SK-N-SH (cell line): ENCODE measurements around the gene PIGP. TPM values are rescaled to one million over a fixed set of nuclear protein-coding genes. Genes with fewer than 3 reads are reported as not detected.

ENCODE experiments used
- CTCF ChIA-PET: fragments of 300-600, 350-600 bp; formaldehyde crosslinking; extraction: SDS; loops from one replicate; lab custom pipeline; 2021; lab: Yijun Ruan, JAX
- POLR2A ChIA-PET: fragments of 350-600 bp; sonication (Branson Sonifier 250); formaldehyde crosslinking; extraction: SDS; loops from one replicate; lab custom pipeline; 2020; ENCODE audit warnings: antibody characterized with exemption, inconsistent platforms; lab: Yijun Ruan, JAX
- DNase-seq: peaks from one replicate; pipeline ENCODE4 v3.0.0; 2012
- H2AFZ ChIP-seq: fragments of 200-600 bp; sonication (generic); 2 replicates; pipeline ENCODE4 v1.8.1; 2016; ENCODE audit warnings: antibody characterized with exemption, mild to moderate bottlenecking, low read depth
- H3F3A ChIP-seq: fragments of 200-600 bp; sonication (generic); replicated peaks from 2 replicates; pipeline ENCODE3; 2016; ENCODE audit warnings: antibody characterized with exemption, mild to moderate bottlenecking; ENCODE audit not compliant: insufficient read depth
- H3K27ac ChIP-seq, 2 experiments: fragments of 200-500 bp in 1 of 2; fragments of 200-600 bp in 1 of 2; sonication (Bioruptor generic) in 1 of 2; sonication (generic), shearing (Covaris generic) in 1 of 2; 2 replicates each; pipeline versions ENCODE4 v1.5.1 to v1.6.1; 2014 to 2016; ENCODE audit warnings: low read depth in 2 of 2, inconsistent platforms in 1 of 2, low read length in 1 of 2, mild to moderate bottlenecking in 1 of 2, mixed read lengths in 1 of 2
- H3K27me3 ChIP-seq: fragments of 200-600 bp; sonication (generic), shearing (Covaris generic); 2 replicates; pipeline ENCODE4 v1.6.1; 2016; ENCODE audit warnings: mixed run types; ENCODE audit not compliant: insufficient read depth
- H3K36me3 ChIP-seq, 2 experiments: fragments of 200-500 bp in 1 of 2; fragments of 200-600 bp in 1 of 2; sonication (Bioruptor generic) in 1 of 2; sonication (generic) in 1 of 2; replicated peaks in 1 of 2; 2 replicates each; pipeline versions ENCODE3 to v1.5.1; 2014 to 2016; ENCODE audit warnings: low read length in 1 of 2, mild to moderate bottlenecking in 1 of 2; ENCODE audit not compliant: insufficient read depth in 2 of 2, control insufficient read depth in 1 of 2
- H3K4me1 ChIP-seq, 2 experiments: fragments of 200-500 bp in 1 of 2; fragments of 200-600 bp in 1 of 2; sonication (Bioruptor generic) in 1 of 2; sonication (generic), shearing (Covaris generic) in 1 of 2; 2 replicates each; pipeline versions ENCODE4 v1.5.1 to v1.6.1; 2014 to 2016; ENCODE audit warnings: low read depth in 1 of 2, low read length in 1 of 2, mixed run types in 1 of 2; ENCODE audit not compliant: insufficient read depth in 2 of 2, control insufficient read depth in 1 of 2
- H3K4me2 ChIP-seq: fragments of 200-600 bp; sonication (generic), shearing (Covaris generic); 2 replicates; pipeline ENCODE4 v1.6.1; 2017; ENCODE audit warnings: mixed run types
- H3K4me3 ChIP-seq, 2 experiments: fragments of 200-500 bp in 1 of 2; fragments of 200-600 bp in 1 of 2; sonication (Bioruptor generic) in 1 of 2; sonication (generic), shearing (Covaris generic) in 1 of 2; 2 replicates each; pipeline versions ENCODE4 v1.5.1 to v1.8.1; 2014 to 2016; ENCODE audit warnings: low read depth in 2 of 2, inconsistent platforms in 1 of 2, low read length in 1 of 2, mild to moderate bottlenecking in 1 of 2, mixed read lengths in 1 of 2, moderate library complexity in 1 of 2
- H3K79me2 ChIP-seq: fragments of 200-600 bp; sonication (generic); 2 replicates; pipeline ENCODE4 v1.8.1; 2017; ENCODE audit warnings: mild to moderate bottlenecking; ENCODE audit not compliant: insufficient read depth
- H3K9ac ChIP-seq: fragments of 200-600 bp; sonication (generic); 2 replicates; pipeline ENCODE4 v1.6.1; 2017; ENCODE audit warnings: mixed run types
- H3K9me2 ChIP-seq: fragments of 200-600 bp; sonication (generic); 2 replicates; pipeline ENCODE4 v1.6.1; 2017; ENCODE audit warnings: mixed run types
- H3K9me3 ChIP-seq: fragments of 200-600 bp; sonication (generic); 2 replicates; pipeline ENCODE4 v1.6.1; 2017; ENCODE audit warnings: mixed run types, mild to moderate bottlenecking, moderate library complexity
- H4K20me1 ChIP-seq: fragments of 200-600 bp; sonication (generic); 2 replicates; pipeline ENCODE4 v1.6.1; 2017; ENCODE audit warnings: mild to moderate bottlenecking, mixed run types; ENCODE audit not compliant: insufficient read depth
- ELF1 ChIP-seq: IDR thresholded peaks from 2 replicates; pipeline ENCODE4 v1.4.0; 2012
- FOSL2 ChIP-seq: IDR thresholded peaks from 2 replicates; pipeline ENCODE4 v1.4.0; 2012; ENCODE audit warnings: low read depth, mild to moderate bottlenecking, moderate library complexity, borderline replicate concordance
- FOXM1 ChIP-seq: IDR thresholded peaks from 2 replicates; pipeline ENCODE4 v1.4.0; 2012; ENCODE audit warnings: low read depth, mild to moderate bottlenecking
- GATA2 ChIP-seq: sonication (generic); formaldehyde crosslinking; IDR thresholded peaks from 2 replicates; pipeline ENCODE4 v1.5.0; 2020; ENCODE audit warnings: mild to moderate bottlenecking, missing genetic modification reagents
- MEF2A ChIP-seq: IDR thresholded peaks from 2 replicates; pipeline ENCODE4 v1.4.0; 2012; ENCODE audit warnings: low read depth, borderline replicate concordance
- MXI1 ChIP-seq: IDR thresholded peaks from 2 replicates; pipeline ENCODE4 v1.6.1; 2012; ENCODE audit warnings: mild to moderate bottlenecking, low read depth, low read length, improper control_type of control experiment
- NFIC ChIP-seq: IDR thresholded peaks from 2 replicates; pipeline ENCODE4 v1.4.0; 2012; ENCODE audit warnings: borderline replicate concordance
- NRF1 ChIP-seq: IDR thresholded peaks from 2 replicates; pipeline ENCODE4 v1.6.1; 2012; ENCODE audit warnings: low read depth, mild to moderate bottlenecking, low read length
- RAD21 ChIP-seq: IDR thresholded peaks from 2 replicates; pipeline ENCODE4 v1.6.1; 2012; ENCODE audit warnings: mild to moderate bottlenecking, low read length
- RFX5 ChIP-seq: IDR thresholded peaks from 2 replicates; pipeline ENCODE4 v1.6.1; 2012; ENCODE audit warnings: mild to moderate bottlenecking, improper control_type of control experiment, low read length
- RXRA ChIP-seq: IDR thresholded peaks from 2 replicates; pipeline ENCODE4 v1.4.0; 2012; ENCODE audit warnings: low read depth, mild to moderate bottlenecking, borderline replicate concordance
- SIN3A ChIP-seq: IDR thresholded peaks from 2 replicates; pipeline ENCODE4 v1.6.1; 2012; ENCODE audit warnings: low read depth, mild to moderate bottlenecking, low read length, moderate library complexity, borderline replicate concordance
- SMC3 ChIP-seq: IDR thresholded peaks from 2 replicates; pipeline ENCODE4 v1.6.1; 2012; ENCODE audit warnings: low read depth, low read length, improper control_type of control experiment
- TAF1 ChIP-seq: IDR thresholded peaks from 2 replicates; pipeline ENCODE4 v1.6.1; 2012; ENCODE audit warnings: low read depth, mild to moderate bottlenecking, low read length, moderate library complexity, borderline replicate concordance
- TCF12 ChIP-seq: IDR thresholded peaks from 2 replicates; pipeline ENCODE4 v1.4.0; 2012
- TEAD4 ChIP-seq: IDR thresholded peaks from 2 replicates; pipeline ENCODE4 v1.4.0; 2012; ENCODE audit warnings: mild to moderate bottlenecking, borderline replicate concordance; ENCODE audit not compliant: insufficient read depth
- WGBS: methylation state at CpG from one replicate; pipeline ENCODE4 v1.1.6; 2017; ENCODE audit warnings: low lambda C conversion rate; 5-methylcytosine and 5-hydroxymethylcytosine counted together
- polyA plus RNA-seq, 3 experiments: library from polyadenylated mRNA; depleted of rRNA; stranded (reverse); fragments of >200 nt; gene quantifications; 2 replicates each; pipeline ENCODE4 v1.2.3, GENCODE V29; 2012
- small RNA-seq, 7 experiments: library from RNA; depleted of rRNA; stranded (forward); fragments of <200 nt; gene quantifications; one replicate each; pipeline ENCODE3, GENCODE V24; 2012
- TF ChIP-seq, protein P1 (sequence below): IDR thresholded peaks from 2 replicates; pipeline ENCODE4 v1.4.0; 2012; ENCODE audit warnings: low read depth, borderline replicate concordance
- TF ChIP-seq, protein P2 (sequence below): IDR thresholded peaks from 2 replicates; pipeline ENCODE4 v1.6.1; 2012; ENCODE audit warnings: mild to moderate bottlenecking, low read depth, low read length, moderate library complexity
- TF ChIP-seq, protein P3 (sequence below): IDR thresholded peaks from 2 replicates; pipeline ENCODE4 v1.4.0; 2012; ENCODE audit warnings: low read depth

Gene PIGP
- polyA plus RNA-seq, 1 of the 3 experiments (the other 2 are of a cell fraction), result 28.3 TPM

DNA sequence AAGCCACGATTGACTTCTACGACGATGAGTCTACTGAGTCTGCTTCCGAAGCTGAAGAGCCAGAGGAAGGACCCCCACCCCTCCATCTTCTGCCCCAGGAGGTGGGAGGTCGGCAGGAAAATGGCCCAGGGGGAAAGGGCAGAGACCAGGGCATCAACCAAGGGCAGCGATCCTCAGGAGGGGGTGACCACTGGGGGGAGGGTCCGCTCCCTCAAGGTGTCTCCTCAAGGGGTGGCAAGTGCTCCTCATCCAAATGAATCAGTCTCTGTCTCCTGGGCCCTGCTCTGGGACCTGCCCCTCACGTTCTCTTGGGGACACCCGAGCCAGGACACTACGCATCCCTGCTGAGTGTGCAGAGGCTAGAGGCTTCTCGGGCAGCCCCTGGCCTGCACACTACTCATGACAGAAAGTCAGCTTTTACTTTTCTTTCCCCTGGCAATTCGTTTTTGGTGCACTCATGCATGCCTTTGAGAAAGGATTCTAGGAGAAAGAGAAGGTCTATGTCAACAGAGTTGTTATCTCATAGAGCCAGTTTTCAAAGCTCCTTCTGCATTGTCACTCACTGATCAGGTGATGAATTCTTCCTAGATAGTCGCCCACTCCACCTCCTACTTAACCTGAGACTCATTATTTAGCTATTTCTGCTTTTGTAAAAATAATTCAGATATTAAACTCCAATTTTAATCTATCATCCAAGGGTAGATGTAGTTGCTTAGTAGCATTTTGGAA, 54.8 kb downstream of the PIGP start:
- H2AFZ ChIP-seq, result no peak overlapping the region
- CTCF ChIA-PET, result interaction anchor here (0.7 to 1.1 kb wide), 2 partner anchors 8 to 28 kb away, joined by 3 to 4 read pairs; no protein-coding TSS in a partner anchor

More for the DNA sequence above, 54.8 kb downstream of the PIGP start:
- Histone ChIP-seq H3K27me3 (no peaks in the 10 kb centered on the region; the same call in 1 of the 2 replicates), H3K9me3 (no peaks in the 10 kb centered on the region), H3K4me3 (no peak overlapping the region), H3K79me2 (no peaks in the 10 kb centered on the region), H3K4me2 (no peak overlapping the region), H4K20me1 (no peaks in the 10 kb centered on the region), H3F3A (no peaks in the 10 kb centered on the region), H3K4me1 (no peaks in the 10 kb centered on the region), H3K27ac (no peak overlapping the region), H3K36me3 (no peaks in the 10 kb centered on the region), H3K9ac (no peak overlapping the region), H3K9me2 (no peaks in the 10 kb centered on the region)
- 76% methylated on average over 12 of the region's 13 CpGs for WGBS
- POLR2A ChIA-PET, result no interaction called here
- TF ChIP-seq TAF1 (no peak), TEAD4 (no peak), NRF1 (no peak), MXI1 (no peak), RXRA (no peak), NFIC (no peak), RAD21 (no peak), TCF12 (no peak), MEF2A (no peak), FOSL2 (no peak), SIN3A (no peak), FOXM1 (no peak), RFX5 (no peak), ELF1 (no peak), SMC3 (no peak), GATA2 (no peak)
- TF ChIP-seq, protein P1, sequence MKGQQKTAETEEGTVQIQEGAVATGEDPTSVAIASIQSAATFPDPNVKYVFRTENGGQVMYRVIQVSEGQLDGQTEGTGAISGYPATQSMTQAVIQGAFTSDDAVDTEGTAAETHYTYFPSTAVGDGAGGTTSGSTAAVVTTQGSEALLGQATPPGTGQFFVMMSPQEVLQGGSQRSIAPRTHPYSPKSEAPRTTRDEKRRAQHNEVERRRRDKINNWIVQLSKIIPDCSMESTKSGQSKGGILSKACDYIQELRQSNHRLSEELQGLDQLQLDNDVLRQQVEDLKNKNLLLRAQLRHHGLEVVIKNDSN, result no peak
- TF ChIP-seq, protein P2, sequence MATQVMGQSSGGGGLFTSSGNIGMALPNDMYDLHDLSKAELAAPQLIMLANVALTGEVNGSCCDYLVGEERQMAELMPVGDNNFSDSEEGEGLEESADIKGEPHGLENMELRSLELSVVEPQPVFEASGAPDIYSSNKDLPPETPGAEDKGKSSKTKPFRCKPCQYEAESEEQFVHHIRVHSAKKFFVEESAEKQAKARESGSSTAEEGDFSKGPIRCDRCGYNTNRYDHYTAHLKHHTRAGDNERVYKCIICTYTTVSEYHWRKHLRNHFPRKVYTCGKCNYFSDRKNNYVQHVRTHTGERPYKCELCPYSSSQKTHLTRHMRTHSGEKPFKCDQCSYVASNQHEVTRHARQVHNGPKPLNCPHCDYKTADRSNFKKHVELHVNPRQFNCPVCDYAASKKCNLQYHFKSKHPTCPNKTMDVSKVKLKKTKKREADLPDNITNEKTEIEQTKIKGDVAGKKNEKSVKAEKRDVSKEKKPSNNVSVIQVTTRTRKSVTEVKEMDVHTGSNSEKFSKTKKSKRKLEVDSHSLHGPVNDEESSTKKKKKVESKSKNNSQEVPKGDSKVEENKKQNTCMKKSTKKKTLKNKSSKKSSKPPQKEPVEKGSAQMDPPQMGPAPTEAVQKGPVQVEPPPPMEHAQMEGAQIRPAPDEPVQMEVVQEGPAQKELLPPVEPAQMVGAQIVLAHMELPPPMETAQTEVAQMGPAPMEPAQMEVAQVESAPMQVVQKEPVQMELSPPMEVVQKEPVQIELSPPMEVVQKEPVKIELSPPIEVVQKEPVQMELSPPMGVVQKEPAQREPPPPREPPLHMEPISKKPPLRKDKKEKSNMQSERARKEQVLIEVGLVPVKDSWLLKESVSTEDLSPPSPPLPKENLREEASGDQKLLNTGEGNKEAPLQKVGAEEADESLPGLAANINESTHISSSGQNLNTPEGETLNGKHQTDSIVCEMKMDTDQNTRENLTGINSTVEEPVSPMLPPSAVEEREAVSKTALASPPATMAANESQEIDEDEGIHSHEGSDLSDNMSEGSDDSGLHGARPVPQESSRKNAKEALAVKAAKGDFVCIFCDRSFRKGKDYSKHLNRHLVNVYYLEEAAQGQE, result no peak
- TF ChIP-seq, protein P3, sequence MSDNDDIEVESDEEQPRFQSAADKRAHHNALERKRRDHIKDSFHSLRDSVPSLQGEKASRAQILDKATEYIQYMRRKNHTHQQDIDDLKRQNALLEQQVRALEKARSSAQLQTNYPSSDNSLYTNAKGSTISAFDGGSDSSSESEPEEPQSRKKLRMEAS, result no peak
- no peak for DNase-seq

Small RNA genes within 50 kb of the gene (small RNA-seq; reads per million reads assigned to genes)
- gene RNU6-696P, result 0 reads per million in 7 experiments

Other genes starting within 250 kb of the PIGP start
- 13.0 and 17.7 TPM in 2 replicates for gene HLCS, start 106.4 kb downstream of the PIGP start, polyA plus RNA-seq (2012; rRNA removed)
- gene RIPPLY3, start 66.4 kb downstream of the PIGP start, polyA plus RNA-seq (2012; rRNA removed), result 0.03 TPM in 2 replicates
- gene TTC3, start 183 bp upstream of the PIGP start, polyA plus RNA-seq (2012; rRNA removed), result 35.7 and 42.0 TPM in 2 replicates
- gene VPS26C, start 194.3 kb upstream of the PIGP start, polyA plus RNA-seq (2012; rRNA removed), result 34.8 and 42.2 TPM in 2 replicates